Epithelial cell of proximal tubule (primary cell): ENCODE results near the gene DIDO1. TPM values are rescaled to one million over a fixed set of nuclear protein-coding genes. Genes with fewer than 3 reads are reported as not detected.

Experiments
- DNase-seq: peaks from one replicate; pipeline ENCODE4 v3.0.0-alpha.2; 2011; ENCODE audit warnings: low read depth
- H3K4me3 ChIP-seq: 2 replicates; pipeline ENCODE4 v1.5.1; 2011; ENCODE audit warnings: low read depth, mild to moderate bottlenecking, low read length
- CTCF ChIP-seq: conservative IDR thresholded peaks from 2 replicates; pipeline ENCODE4 v1.5.1; 2012; ENCODE audit warnings: low read depth, mild to moderate bottlenecking, low read length
- total RNA-seq: library from RNA; depleted of rRNA; stranded (reverse); fragments of >200 nt; gene quantifications from 2 replicates; pipeline ENCODE4 v1.2.3, GENCODE V29; 2015

DIDO1 gene
- total RNA-seq, 1 donor from 2014 or later: 26.9 TPM

GRCh38 chr20:62830821-62831220 lies 95.5 kb downstream of the DIDO1 start:
- no peak for DNase-seq
- no peak for TF ChIP-seq CTCF
- no peak overlapping the region for H3K4me3 ChIP-seq

- TF ChIP-seq CTCF: no peak
- no peak for DNase-seq
- no peak overlapping the region for H3K4me3 ChIP-seq
These were observed 96.1 kb downstream of the DIDO1 start for GRCh38 chr20:62830251-62830650.

- no peak overlapping the region for H3K4me3 ChIP-seq
- DNase-seq: no peak
- TF ChIP-seq CTCF: no peak
These were observed 96.8 kb downstream of the DIDO1 start for GRCh38 chr20:62829231-62830230.

GRCh38 chr20:62828511-62829230 lies 97.6 kb downstream of the DIDO1 start:
- no peak overlapping the region for H3K4me3 ChIP-seq
- no peak for DNase-seq

GRCh38 chr20:62828051-62828450 lies 98.3 kb downstream of the DIDO1 start:
- no peak for DNase-seq
- H3K4me3 ChIP-seq: no peak overlapping the region
- no peak for TF ChIP-seq CTCF

More at GRCh38 chr20:62828511-62829230, 97.6 kb downstream of the DIDO1 start:
- TF ChIP-seq CTCF: no peak

Other genes starting within 250 kb of the DIDO1 start
- gene NTSR1, start 217.7 kb downstream of the DIDO1 start, total RNA-seq: 0.29 TPM in 1 of 2 replicates, not detected in the other
- 14.6 and 23.4 TPM in 2 replicates for gene MRGBP, start 130.0 kb downstream of the DIDO1 start, total RNA-seq
- gene OGFR, start 121.7 kb downstream of the DIDO1 start, total RNA-seq: 57.6 and 61.1 TPM in 2 replicates
- 2.8 and 4.6 TPM in 2 replicates for gene COL9A3, start 109.5 kb downstream of the DIDO1 start, total RNA-seq
- gene TCFL5, start 64.7 kb downstream of the DIDO1 start, total RNA-seq: 5.7 and 7.2 TPM in 2 replicates
- 23.2 and 23.6 TPM in 2 replicates for gene GID8, start 11.6 kb upstream of the DIDO1 start, total RNA-seq
- gene SLC17A9, start 26.2 kb upstream of the DIDO1 start, total RNA-seq: 17.4 and 19.5 TPM in 2 replicates
- not detected in 2 replicates for gene BHLHE23, start 80.5 kb upstream of the DIDO1 start, total RNA-seq